AG04449 (cell line): ENCODE results near the gene CDC42BPB.

ENCODE experiments used
- CTCF ChIA-PET: fragments of 350-600 bp; formaldehyde crosslinking; extraction: SDS; loops from one replicate; lab custom pipeline; 2021; ENCODE audit warnings: antibody characterized with exemption; lab: Yijun Ruan, JAX
- POLR2A ChIA-PET: fragments of 400-600, 350-600 bp; formaldehyde crosslinking; extraction: SDS; loops from one replicate; lab custom pipeline; 2020; ENCODE audit warnings: antibody characterized with exemption, inconsistent platforms; lab: Yijun Ruan, JAX
- DNase-seq: peaks from one replicate; pipeline ENCODE4 v3.0.0-alpha.2; 2010; ENCODE audit warnings: low read depth, low spot score
- H3K4me3 ChIP-seq: 2 replicates; pipeline ENCODE4 v1.5.1; 2011; ENCODE audit warnings: low read depth, mild to moderate bottlenecking, control low read depth, low read length
- CTCF ChIP-seq: IDR thresholded peaks from one replicate; pipeline ENCODE4 v1.5.1; 2011; ENCODE audit warnings: mild to moderate bottlenecking, moderate library complexity, low read length, control low read depth, inconsistent platforms; ENCODE audit not compliant: insufficient read depth; ENCODE audit errors: missing control alignments

Gene CDC42BPB

GRCh38 chr14:103045371-103045869 lies 11.9 kb downstream of the CDC42BPB start:
- ChIA-PET POLR2A (no interaction called here), CTCF (no interaction called here)
- no peak for DNase-seq
- no peak for TF ChIP-seq CTCF
- no peak overlapping the region for H3K4me3 ChIP-seq

- ChIA-PET POLR2A (interaction anchor here (0.6 kb wide), 1 partner anchor 261 kb away, joined by 3 read pairs; no protein-coding TSS in a partner anchor), CTCF (no interaction called here)
- no peak overlapping the region for H3K4me3 ChIP-seq
- DNase-seq, result no peak
- no peak for TF ChIP-seq CTCF
Observed at GRCh38 chr14:103043257-103044015, 13.9 kb downstream of the CDC42BPB start.

- POLR2A ChIA-PET, result no interaction called here
- no peak for DNase-seq
- TF ChIP-seq CTCF, result no peak
- CTCF ChIA-PET, result no interaction called here
- no peak overlapping the region for H3K4me3 ChIP-seq
Observed at GRCh38 chr14:103041464-103041863, 15.9 kb downstream of the CDC42BPB start.

GRCh38 chr14:103033681-103034096 lies 23.7 kb downstream of the CDC42BPB start:
- no peak for TF ChIP-seq CTCF
- POLR2A ChIA-PET, result no interaction called here
- CTCF ChIA-PET, result interaction anchor here (1.7 kb wide), 1 partner anchor 9 kb away, joined by 6 read pairs; no protein-coding TSS in a partner anchor
- no peak for DNase-seq
- H3K4me3 ChIP-seq, result no peak overlapping the region

- TF ChIP-seq CTCF, result no peak
- no peak overlapping the region for H3K4me3 ChIP-seq
- ChIA-PET CTCF (interaction anchor here (0.8 kb wide), 1 partner anchor 9 kb away, joined by 3 read pairs; no protein-coding TSS in a partner anchor), POLR2A (no interaction called here)
- no peak for DNase-seq
Observed at GRCh38 chr14:103031956-103032355, 25.4 kb downstream of the CDC42BPB start.

GRCh38 chr14:103031566-103031911 lies 25.8 kb downstream of the CDC42BPB start:
- H3K4me3 ChIP-seq, result no peak overlapping the region
- no peak for TF ChIP-seq CTCF
- DNase-seq, result no peak
- POLR2A ChIA-PET, result no interaction called here
- CTCF ChIA-PET, result no interaction called here
